ENCODE measurements around the gene HNMT. TPM values are rescaled to one million over a fixed set of nuclear protein-coding genes. Genes with fewer than 3 reads are reported as not detected.

HNMT gene
- total RNA-seq, 1 experiment from 2014 or later = 56.5 TPM

- no peak for DNase-seq
- Mint-ChIP-seq H3K27me3 (ENCODE audit: unreplicated experiment) (no peaks in the 10 kb centered on the region), H3K4me3 (ENCODE audit: low read depth, unreplicated experiment) (no peak overlapping the region), H3K36me3 (ENCODE audit: insufficient read depth, unreplicated experiment) (peaks cover 24% of the 10 kb centered on the region), H3K4me1 (ENCODE audit: low read depth, unreplicated experiment) (peaks cover 25% of the 10 kb centered on the region), H3K9me3 (ENCODE audit: low read depth, unreplicated experiment) (no peaks in the 10 kb centered on the region), H3K27ac (ENCODE audit: unreplicated experiment) (no peak overlapping the region)
- CTCF ChIA-PET = no interaction called here
- intact Hi-C loops (cut with micrococcal nuclease; ENCODE audit: unreplicated experiment) = no loop called here
- no TSS peak for BruUV-seq (replicated peaks)
- TF ChIP-seq CTCF (IDR thresholded peaks at IDR 0.05; ENCODE audit: unreplicated experiment) = no peak
Observed at GRCh38 chr2:137980459-137980858, 16.2 kb downstream of the HNMT start.

- CTCF ChIA-PET = no interaction called here
- H3K9me3 Mint-ChIP-seq (ENCODE audit: low read depth, unreplicated experiment) = no peaks in the 10 kb centered on the region
- peaks cover 17% of the 10 kb centered on the region for H3K36me3 Mint-ChIP-seq (ENCODE audit: insufficient read depth, unreplicated experiment)
- TF ChIP-seq CTCF (IDR thresholded peaks at IDR 0.05; ENCODE audit: unreplicated experiment) = no peak
- peak overlapping the region; percentile 51 for H3K27ac Mint-ChIP-seq (ENCODE audit: unreplicated experiment)
- intact Hi-C loops (cut with micrococcal nuclease; ENCODE audit: unreplicated experiment) = no loop called here
- H3K4me3 Mint-ChIP-seq (ENCODE audit: low read depth, unreplicated experiment) = no peak overlapping the region
- BruUV-seq (replicated peaks) = no TSS peak
- no peak for DNase-seq
- H3K4me1 Mint-ChIP-seq (ENCODE audit: low read depth, unreplicated experiment) = peaks cover 19% of the 10 kb centered on the region
- no peaks in the 10 kb centered on the region for H3K27me3 Mint-ChIP-seq (ENCODE audit: unreplicated experiment)
Observed at GRCh38 chr2:137981112-137981656, 16.9 kb downstream of the HNMT start.

GRCh38 chr2:137983581-137983980 is 19.3 kb downstream of the HNMT start:
- Mint-ChIP-seq H3K4me1 (ENCODE audit: low read depth, unreplicated experiment) (no peaks in the 10 kb centered on the region), H3K4me3 (ENCODE audit: low read depth, unreplicated experiment) (no peak overlapping the region), H3K27me3 (ENCODE audit: unreplicated experiment) (no peaks in the 10 kb centered on the region), H3K9me3 (ENCODE audit: low read depth, unreplicated experiment) (peaks cover 6% of the 10 kb centered on the region), H3K36me3 (ENCODE audit: insufficient read depth, unreplicated experiment) (peaks cover 14% of the 10 kb centered on the region), H3K27ac (ENCODE audit: unreplicated experiment) (no peak overlapping the region)
- TF ChIP-seq CTCF (IDR thresholded peaks at IDR 0.05; ENCODE audit: unreplicated experiment) = no peak
- BruUV-seq (replicated peaks) = no TSS peak
- no peak for DNase-seq
- intact Hi-C loops (cut with micrococcal nuclease; ENCODE audit: unreplicated experiment) = no loop called here
- CTCF ChIA-PET = no interaction called here

GRCh38 chr2:137986268-137986667 is 22.0 kb downstream of the HNMT start:
- no TSS peak for BruUV-seq (replicated peaks)
- CTCF ChIA-PET = no interaction called here

More at GRCh38 chr2:137986268-137986667, 22.0 kb downstream of the HNMT start:
- intact Hi-C loops (cut with micrococcal nuclease; ENCODE audit: unreplicated experiment) = no loop called here
- H3K4me1 Mint-ChIP-seq (ENCODE audit: low read depth, unreplicated experiment) = no peaks in the 10 kb centered on the region
- peaks cover 10% of the 10 kb centered on the region for H3K36me3 Mint-ChIP-seq (ENCODE audit: insufficient read depth, unreplicated experiment)
- no peak overlapping the region for H3K4me3 Mint-ChIP-seq (ENCODE audit: low read depth, unreplicated experiment)
- peaks cover 10% of the 10 kb centered on the region for H3K9me3 Mint-ChIP-seq (ENCODE audit: low read depth, unreplicated experiment)
- H3K27me3 Mint-ChIP-seq (ENCODE audit: unreplicated experiment) = no peaks in the 10 kb centered on the region
- DNase-seq = no peak
- H3K27ac Mint-ChIP-seq (ENCODE audit: unreplicated experiment) = no peak overlapping the region
- no peak for TF ChIP-seq CTCF (IDR thresholded peaks at IDR 0.05; ENCODE audit: unreplicated experiment)

Data from Calu3 (cell line).